ENCODE results near the gene ANKRD10. TPM values are rescaled to one million over a fixed set of nuclear protein-coding genes. Genes with fewer than 3 reads are reported as not detected.

Gene ANKRD10
- total and polyA plus RNA-seq, 2 experiments from 2014 or later = 250 to 277 TPM

GRCh38 chr13:110961959-110962358 lies 47.1 kb upstream of the ANKRD10 start (continued):
- TF ChIP-seq ZNF462 (CRISPR knock-in tag; IDR thresholded peaks at IDR 0.05) = no peak
- no peak for TF ChIP-seq EZH2phosphoT487 (IDR thresholded peaks at IDR 0.05; ENCODE audit: unreplicated experiment)
- TF ChIP-seq NANOG (IDR thresholded peaks at IDR 0.05; ENCODE audit: borderline replicate concordance) = no peak
- no peak for TF ChIP-seq EZH2 (IDR thresholded peaks at IDR 0.05; ENCODE audit: low read depth, unreplicated experiment)
- TF ChIP-seq ZNF114 (CRISPR knock-in tag; IDR thresholded peaks at IDR 0.05) = no peak
- no peak for TF ChIP-seq STAT1 (IDR thresholded peaks at IDR 0.05; ENCODE audit: unreplicated experiment)
- no peak for TF ChIP-seq CTCF (conservative IDR thresholded peaks at IDR 0.05; ENCODE audit: low read depth in 2 of 2)
- no peak for TF ChIP-seq ZNF331 (CRISPR knock-in tag; IDR thresholded peaks at IDR 0.05; ENCODE audit: low read depth)
- TF ChIP-seq CREB1 (CRISPR knock-in tag; IDR thresholded peaks at IDR 0.05; ENCODE audit: low read depth) = no peak
- no peak for TF ChIP-seq JUNB (IDR thresholded peaks at IDR 0.05; ENCODE audit: unreplicated experiment)
- TF ChIP-seq POLR2AphosphoS5 (IDR thresholded peaks at IDR 0.05; ENCODE audit: low read depth) = no peak
- TF ChIP-seq REST (IDR thresholded peaks at IDR 0.05; ENCODE audit: unreplicated experiment) = no peak
